CD4-positive, alpha-beta T cell treated with Interleukin-2 at 100 ng/mL for 4 hours (primary cell): ENCODE results near the gene DONSON.

Experiments
- DNase-seq: peaks from one replicate; pipeline ENCODE4 v3.0.0-alpha.2; 2020; ENCODE audit warnings: low spot score

The DONSON gene

DNA sequence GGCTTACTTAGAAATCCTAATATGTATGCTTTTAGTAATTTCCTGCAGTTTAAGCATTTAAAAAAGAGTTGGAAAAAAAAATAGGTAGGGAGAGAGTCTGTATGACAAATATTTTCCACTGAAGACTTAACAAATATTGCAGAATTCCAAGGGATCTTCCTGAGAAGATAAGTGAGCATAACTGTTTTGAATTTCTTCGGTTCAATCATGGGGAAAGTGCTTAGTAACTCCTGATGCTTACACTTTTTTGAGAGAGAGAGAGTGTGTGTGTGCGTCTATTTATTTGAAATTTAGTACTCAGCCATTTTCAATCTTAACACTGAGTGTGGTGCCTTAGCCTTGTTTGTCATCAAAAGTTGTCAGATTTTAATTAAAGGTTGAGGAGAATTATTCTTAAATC is 27.1 kb downstream of the DONSON start:
- DNase-seq: no peak

- DNase-seq: no peak
Measured at GRCh38 chr21:33560965-33561364, 27.5 kb downstream of the DONSON start.

DNA sequence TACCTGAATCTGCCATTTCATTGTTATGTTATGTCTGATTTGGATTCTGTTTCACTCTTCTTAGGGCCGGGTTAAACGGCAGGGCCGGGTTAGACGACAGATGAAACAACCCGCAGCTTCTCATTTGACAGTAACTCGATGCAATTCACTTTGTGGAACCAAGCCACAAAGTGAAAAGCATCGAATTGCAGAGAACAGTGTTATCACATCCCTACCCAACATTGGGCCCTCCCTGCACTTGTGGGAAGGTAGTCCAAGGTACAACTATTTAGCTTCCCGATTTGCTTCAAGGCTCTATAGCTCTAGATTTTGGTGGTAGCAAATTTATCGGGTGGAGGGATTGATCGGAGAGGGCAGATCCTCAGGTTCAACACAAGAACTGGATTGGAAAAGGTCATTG is 28.7 kb downstream of the DONSON start:
- no peak for DNase-seq

- DNase-seq: no peak
Measured at GRCh38 chr21:33558777-33559421, 29.6 kb downstream of the DONSON start.

- no peak for DNase-seq
Measured at GRCh38 chr21:33557447-33557846, 31.0 kb downstream of the DONSON start.

DNA sequence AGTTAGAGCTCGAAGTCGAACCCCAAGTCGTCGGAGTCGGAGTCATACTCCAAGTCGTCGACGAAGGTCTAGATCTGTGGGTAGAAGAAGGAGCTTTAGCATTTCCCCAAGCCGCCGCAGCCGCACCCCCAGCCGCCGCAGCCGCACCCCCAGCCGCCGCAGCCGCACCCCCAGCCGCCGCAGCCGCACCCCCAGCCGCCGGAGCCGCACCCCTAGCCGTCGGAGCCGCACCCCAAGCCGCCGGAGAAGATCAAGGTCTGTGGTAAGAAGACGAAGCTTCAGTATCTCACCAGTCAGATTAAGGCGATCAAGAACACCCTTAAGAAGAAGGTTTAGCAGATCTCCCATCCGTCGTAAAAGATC is 33.5 kb downstream of the DONSON start:
- no peak for DNase-seq

DNA sequence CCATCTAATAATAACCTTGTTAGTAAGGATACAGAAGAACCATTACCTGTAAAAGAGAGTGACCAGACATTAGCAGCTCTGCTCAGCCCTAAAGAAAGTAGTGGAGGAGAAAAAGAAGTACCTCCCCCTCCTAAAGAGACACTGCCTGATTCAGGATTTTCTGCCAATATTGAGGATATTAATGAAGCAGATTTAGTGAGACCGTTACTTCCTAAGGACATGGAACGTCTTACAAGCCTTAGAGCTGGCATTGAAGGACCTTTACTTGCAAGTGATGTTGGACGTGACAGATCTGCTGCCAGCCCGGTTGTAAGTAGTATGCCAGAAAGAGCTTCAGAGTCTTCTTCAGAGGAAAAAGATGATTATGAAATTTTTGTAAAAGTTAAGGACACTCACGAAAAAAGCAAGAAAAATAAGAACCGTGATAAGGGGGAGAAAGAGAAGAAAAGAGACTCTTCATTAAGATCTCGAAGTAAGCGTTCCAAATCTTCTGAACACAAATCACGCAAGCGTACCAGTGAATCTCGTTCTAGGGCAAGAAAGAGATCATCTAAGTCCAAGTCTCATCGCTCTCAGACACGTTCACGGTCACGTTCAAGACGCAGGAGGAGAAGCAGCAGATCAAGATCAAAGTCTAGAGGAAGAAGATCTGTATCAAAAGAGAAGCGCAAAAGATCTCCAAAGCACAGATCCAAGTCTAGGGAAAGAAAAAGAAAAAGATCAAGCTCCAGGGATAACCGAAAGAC is 34.1 kb downstream of the DONSON start:
- no peak for DNase-seq

DNA sequence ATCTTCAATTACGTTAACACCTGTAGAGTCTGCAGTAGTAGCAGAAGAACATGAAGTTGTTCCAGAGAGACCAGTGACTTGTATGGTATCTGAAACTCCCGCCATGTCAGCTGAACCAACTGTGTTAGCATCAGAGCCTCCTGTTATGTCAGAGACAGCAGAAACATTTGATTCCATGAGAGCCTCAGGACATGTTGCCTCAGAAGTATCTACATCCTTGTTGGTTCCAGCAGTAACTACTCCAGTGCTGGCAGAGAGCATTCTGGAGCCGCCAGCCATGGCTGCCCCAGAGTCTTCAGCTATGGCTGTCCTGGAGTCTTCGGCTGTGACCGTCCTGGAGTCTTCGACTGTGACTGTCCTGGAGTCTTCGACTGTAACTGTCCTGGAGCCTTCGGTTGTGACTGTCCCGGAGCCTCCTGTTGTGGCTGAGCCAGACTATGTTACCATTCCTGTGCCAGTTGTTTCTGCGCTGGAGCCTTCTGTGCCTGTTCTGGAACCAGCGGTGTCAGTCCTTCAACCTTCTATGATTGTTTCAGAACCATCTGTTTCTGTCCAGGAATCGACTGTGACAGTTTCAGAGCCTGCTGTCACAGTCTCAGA is 35.4 kb downstream of the DONSON start:
- DNase-seq: no peak

DNA sequence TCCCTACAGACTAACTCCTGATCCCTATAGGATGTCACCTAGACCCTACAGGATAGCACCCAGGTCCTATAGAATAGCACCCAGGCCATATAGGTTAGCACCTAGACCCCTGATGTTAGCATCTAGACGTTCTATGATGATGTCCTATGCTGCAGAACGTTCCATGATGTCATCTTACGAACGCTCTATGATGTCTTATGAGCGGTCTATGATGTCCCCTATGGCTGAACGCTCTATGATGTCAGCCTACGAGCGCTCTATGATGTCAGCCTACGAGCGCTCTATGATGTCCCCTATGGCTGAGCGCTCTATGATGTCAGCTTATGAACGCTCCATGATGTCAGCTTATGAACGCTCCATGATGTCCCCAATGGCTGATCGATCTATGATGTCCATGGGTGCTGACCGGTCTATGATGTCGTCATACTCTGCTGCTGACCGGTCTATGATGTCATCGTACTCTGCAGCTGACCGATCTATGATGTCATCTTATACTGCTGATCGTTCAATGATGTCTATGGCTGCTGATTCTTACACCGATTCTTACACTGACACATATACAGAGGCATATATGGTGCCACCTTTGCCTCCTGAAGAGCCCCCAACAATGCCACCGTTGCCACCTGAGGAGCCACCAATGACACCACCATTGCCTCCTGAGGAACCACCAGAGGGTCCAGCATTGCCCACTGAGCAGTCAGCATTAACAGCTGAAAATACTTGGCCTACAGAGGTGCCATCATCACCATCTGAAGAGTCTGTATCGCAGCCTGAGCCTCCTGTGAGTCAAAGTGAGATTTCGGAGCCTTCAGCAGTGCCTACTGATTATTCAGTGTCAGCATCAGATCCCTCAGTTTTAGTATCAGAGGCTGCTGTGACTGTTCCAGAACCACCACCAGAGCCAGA is 36.1 kb downstream of the DONSON start:
- DNase-seq: no peak

DNA sequence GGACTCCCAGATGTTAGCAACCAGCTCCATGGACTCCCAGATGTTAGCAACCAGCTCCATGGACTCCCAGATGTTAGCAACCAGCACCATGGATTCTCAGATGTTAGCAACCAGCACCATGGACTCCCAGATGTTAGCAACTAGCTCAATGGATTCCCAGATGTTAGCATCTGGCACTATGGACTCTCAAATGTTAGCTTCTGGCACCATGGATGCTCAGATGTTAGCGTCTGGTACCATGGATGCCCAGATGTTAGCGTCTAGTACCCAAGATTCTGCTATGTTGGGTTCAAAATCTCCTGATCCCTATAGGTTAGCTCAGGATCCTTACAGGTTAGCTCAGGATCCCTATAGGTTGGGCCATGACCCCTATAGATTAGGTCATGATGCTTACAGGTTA is 36.8 kb downstream of the DONSON start:
- DNase-seq: no peak

DNA sequence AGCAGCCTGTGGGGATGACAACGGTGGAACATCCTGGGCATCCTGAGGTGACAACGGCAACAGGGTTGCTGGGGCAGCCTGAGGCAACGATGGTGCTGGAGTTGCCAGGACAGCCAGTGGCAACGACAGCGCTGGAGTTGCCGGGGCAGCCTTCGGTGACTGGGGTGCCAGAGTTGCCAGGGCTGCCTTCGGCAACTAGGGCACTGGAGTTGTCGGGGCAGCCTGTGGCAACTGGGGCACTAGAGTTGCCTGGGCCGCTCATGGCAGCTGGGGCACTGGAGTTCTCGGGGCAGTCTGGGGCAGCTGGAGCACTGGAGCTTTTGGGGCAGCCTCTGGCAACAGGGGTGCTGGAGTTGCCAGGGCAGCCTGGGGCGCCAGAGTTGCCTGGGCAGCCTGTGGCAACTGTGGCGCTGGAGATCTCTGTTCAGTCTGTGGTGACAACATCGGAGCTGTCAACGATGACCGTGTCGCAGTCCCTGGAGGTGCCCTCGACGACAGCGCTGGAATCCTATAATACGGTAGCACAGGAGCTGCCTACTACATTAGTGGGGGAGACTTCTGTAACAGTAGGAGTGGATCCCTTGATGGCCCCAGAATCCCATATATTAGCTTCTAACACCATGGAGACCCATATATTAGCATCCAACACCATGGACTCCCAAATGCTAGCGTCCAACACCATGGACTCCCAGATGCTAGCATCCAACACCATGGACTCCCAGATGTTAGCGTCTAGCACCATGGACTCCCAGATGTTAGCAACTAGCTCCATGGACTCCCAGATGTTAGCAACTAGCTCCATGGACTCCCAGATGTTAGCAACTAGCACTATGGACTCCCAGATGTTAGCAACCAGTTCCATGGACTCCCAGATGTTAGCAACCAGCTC is 37.5 kb downstream of the DONSON start:
- DNase-seq: no peak

GRCh38 chr21:33549848-33550771 is 38.4 kb downstream of the DONSON start:
- no peak for DNase-seq

- no peak for DNase-seq
Measured at GRCh38 chr21:33546086-33546485, 42.4 kb downstream of the DONSON start.

DNA sequence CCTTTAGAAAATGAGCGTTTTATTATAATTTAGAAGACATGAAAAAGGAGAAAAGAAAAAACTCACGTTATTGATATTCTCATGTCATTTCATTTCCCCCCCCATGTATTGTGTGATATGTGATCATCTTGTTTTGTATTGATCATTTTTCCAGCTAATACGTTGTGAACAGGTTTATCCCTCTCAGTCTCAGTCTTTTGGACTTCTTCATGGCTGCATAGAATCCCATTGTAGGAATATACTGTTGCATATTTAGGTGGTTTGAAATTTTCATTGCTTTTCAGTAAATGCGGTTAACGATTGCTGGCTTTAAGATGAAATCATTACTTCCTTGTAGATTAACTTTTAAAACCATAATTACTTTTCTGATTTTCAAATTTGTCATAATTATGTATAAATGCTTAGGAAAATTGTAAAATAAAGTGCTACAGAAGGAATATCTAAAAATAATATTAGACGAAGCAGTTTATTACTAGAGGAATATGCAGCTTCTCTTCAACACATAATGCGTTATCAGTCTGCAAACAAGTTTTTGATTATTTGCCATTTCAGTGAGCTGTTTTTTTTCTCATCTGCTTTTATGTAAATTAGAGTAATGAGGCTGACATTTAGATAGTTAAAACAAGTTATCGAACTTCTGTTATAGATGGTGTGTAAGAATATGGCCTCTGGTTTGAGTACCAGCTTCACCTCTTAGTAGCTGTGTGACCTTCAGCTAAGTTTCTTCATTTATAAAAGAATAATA is 43.9 kb downstream of the DONSON start:
- DNase-seq: no peak

GRCh38 chr21:33543505-33544129 is 44.9 kb downstream of the DONSON start:
- peak; percentile 48 for DNase-seq

DNA sequence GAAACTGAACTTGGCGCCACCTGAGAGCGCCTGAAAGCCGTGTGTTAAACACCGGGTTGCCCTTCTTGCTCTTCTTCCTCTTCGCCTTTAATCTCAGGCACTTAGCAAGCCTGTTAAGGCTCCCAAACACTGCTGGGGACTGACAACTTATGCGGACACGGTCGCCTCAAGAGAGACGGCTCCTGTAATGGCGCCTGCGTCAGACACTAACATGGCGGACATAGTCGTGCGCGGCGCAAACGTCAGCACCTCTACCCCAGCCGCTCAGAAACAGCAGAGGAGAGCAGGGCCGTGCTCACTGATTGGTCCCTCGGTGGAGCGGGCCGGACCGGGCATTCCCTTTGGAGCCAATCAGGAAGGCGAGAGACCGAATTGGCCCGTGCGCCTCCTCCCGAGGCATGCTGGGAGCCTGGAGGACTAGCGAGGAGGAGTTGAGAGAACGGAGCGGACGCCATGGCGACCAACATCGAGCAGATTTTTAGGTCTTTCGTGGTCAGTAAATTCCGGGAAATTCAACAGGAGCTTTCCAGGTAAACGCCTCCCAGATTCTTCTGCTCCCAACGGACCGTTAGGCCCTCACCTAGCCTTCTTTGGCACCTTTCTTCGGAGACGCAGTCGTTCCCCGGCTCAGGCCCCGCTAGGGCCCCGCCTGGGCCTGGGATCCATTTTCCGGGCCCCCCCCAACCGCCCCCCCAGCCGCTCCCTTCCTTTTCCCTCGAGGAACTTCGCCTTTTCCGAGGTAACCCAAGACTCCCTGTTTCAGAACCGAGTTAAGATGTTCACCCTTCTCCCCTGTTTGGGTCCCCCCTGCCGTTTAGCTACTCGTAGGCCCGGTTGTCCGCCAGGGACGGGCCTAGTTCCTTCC is 45.6 kb downstream of the DONSON start, which contains the start of gene SON:
Gene SON (plus strand): TSS at position 399 of the 865 bp plus-strand sequence. CDS start 55 bp downstream, at position 454.
- DNase-seq: peak; percentile 98

DNA sequence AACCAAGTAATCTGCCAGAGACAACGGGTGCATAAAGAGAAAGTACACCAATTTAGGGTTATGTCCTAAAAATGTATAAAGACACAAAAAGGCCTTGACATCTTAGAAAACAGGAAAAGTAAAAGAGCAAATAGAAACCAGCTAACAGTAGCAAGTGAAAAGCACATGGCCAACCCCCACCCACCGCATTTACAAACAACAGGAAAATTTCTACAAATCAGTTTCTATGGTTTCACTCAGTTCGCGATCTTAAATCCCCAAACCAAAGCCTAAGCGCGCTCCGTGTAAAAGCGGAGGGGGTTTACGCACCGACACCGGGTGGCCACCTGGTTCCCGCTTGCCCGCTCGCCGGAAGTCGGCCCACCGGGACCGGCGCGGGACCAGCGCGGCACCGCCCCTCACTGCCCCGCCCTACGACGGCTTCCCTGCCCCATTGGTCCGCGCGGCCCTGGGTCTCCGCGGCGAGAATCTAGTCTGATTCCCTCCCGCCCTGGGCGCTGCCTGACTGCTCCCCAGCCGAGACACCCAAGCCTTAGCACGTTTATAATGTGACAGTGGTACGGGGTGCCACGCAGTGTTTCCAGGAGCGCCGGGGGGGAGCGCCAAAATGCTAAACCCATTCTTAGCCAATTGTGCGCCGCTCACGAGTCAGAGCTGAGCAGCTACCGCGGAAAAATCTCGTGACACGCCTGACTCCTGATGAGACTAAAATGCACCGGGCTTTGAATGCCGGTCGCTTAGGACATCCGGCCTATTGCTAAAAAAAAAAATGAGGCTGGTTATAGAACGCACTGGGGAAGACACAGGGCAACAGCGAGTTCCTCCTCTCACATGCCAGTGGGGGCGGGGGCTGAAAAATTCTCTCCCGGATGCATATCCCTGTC is 46.5 kb downstream of the DONSON start, which contains the start of gene GART:
Gene GART (minus strand): TSS at position 362 of the 884 bp plus-strand sequence. CDS start 2,802 bp downstream, outside the sequence.
- DNase-seq: peak; percentile 73
